Epithelial cell of proximal tubule (primary cell): ENCODE data around the gene PDE6H. TPM values are rescaled to one million over a fixed set of nuclear protein-coding genes. Genes with fewer than 3 reads are reported as not detected.

ENCODE experiments used
- DNase-seq: peaks from one replicate; pipeline ENCODE4 v3.0.0-alpha.2; 2011; ENCODE audit warnings: low read depth
- H3K4me3 ChIP-seq: 2 replicates; pipeline ENCODE4 v1.5.1; 2011; ENCODE audit warnings: low read depth, mild to moderate bottlenecking, low read length
- CTCF ChIP-seq: conservative IDR thresholded peaks from 2 replicates; pipeline ENCODE4 v1.5.1; 2012; ENCODE audit warnings: low read depth, mild to moderate bottlenecking, low read length
- total RNA-seq: library from RNA; depleted of rRNA; stranded (reverse); fragments of >200 nt; gene quantifications from 2 replicates; pipeline ENCODE4 v1.2.3, GENCODE V29; 2015

The PDE6H gene
- total RNA-seq, 1 donor from 2014 or later = not detected

GRCh38 chr12:15020156-15020555, 47.3 kb downstream of the PDE6H start:
- H3K4me3 ChIP-seq = no peak overlapping the region
- no peak for DNase-seq
- TF ChIP-seq CTCF = no peak

Other genes starting within 250 kb of the PDE6H start
- 20.4 and 27.6 TPM in 2 replicates for gene WBP11, start 169.6 kb upstream of the PDE6H start, total RNA-seq
- gene C12orf60, start 169.4 kb upstream of the PDE6H start, total RNA-seq = 1.2 and 1.5 TPM in 2 replicates
- gene SMCO3, start 158.9 kb upstream of the PDE6H start, total RNA-seq = 0.07 TPM in 1 of 2 replicates, not detected in the other
- 0.14 TPM in 1 of 2 replicates, not detected in the other for gene ART4, start 129.5 kb upstream of the PDE6H start, total RNA-seq
- 0.72 and 9.3 TPM in 2 replicates for gene MGP, start 87.2 kb upstream of the PDE6H start, total RNA-seq
- 0.58 and 1.4 TPM in 2 replicates for gene ERP27, start 34.5 kb upstream of the PDE6H start, total RNA-seq
- gene ARHGDIB, start 11.4 kb upstream of the PDE6H start, total RNA-seq = 23.9 and 41.6 TPM in 2 replicates
- gene RERG, start 248.4 kb downstream of the PDE6H start, total RNA-seq = 0.51 and 1.4 TPM in 2 replicates